Stimulated activated CD4-positive, alpha-beta T cell treated with anti-CD3 and anti-CD28 coated beads, Interleukin-15, amount 100 ng/mL, for 48 hours (primary cell): ENCODE measurements around the gene TRMT6.
A peak's percentile ranks its signal among the peaks of the same experiment; 100 is the strongest.

Experiments
- DNase-seq, 2 donors: peaks; one replicate each; pipeline ENCODE4 v3.0.0-alpha.2; 2020; ENCODE audit warnings: low read depth in 2 of 2

The TRMT6 gene, protein sequence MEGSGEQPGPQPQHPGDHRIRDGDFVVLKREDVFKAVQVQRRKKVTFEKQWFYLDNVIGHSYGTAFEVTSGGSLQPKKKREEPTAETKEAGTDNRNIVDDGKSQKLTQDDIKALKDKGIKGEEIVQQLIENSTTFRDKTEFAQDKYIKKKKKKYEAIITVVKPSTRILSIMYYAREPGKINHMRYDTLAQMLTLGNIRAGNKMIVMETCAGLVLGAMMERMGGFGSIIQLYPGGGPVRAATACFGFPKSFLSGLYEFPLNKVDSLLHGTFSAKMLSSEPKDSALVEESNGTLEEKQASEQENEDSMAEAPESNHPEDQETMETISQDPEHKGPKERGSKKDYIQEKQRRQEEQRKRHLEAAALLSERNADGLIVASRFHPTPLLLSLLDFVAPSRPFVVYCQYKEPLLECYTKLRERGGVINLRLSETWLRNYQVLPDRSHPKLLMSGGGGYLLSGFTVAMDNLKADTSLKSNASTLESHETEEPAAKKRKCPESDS

DNA sequence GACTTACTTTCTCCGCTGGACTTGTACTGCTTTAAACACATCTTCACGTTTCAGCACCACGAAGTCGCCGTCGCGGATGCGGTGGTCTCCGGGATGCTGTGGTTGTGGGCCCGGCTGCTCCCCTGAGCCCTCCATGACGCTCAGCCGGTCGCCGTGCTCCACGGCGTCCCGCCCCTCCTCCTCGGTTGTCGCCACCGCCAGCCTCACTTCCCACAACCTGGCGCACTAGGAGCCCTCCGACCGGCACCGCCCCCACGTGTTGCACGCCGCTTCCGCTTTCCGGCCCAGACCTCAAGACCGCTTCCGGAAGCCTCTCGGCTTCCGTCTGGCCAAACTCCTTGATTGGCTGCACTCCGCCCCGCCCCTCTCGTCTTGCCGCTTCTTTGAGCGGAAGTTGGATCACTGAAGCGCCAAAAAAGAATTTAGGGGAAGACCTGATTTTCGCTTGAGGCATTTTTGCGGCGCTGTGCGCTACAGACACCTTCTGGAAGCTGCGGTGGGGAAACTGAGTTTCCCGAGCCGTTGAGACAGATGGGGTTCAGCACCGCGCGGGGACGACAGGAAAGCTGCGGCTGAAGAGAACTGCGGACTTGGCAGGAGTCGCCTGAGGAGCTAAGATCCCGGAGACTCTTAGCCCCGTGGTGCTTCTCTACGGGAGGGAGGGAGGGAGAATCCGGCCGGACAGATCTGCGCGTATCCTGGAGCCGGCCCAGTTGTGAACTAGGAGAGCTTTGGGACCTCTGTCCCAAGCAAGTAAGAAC, at the start of gene TRMT6, which contains the start of gene MCM8:
Gene TRMT6, minus strand, starts transcription at position 263 of the 761 bp plus-strand sequence. Its CDS starts 128 bp downstream, at position 135.
Gene MCM8, plus strand, starts transcription at position 382 of the 761 bp plus-strand sequence. CDS start 1,364 bp downstream, outside the sequence.
- DNase-seq = peak; percentile 94 to 96

DNA sequence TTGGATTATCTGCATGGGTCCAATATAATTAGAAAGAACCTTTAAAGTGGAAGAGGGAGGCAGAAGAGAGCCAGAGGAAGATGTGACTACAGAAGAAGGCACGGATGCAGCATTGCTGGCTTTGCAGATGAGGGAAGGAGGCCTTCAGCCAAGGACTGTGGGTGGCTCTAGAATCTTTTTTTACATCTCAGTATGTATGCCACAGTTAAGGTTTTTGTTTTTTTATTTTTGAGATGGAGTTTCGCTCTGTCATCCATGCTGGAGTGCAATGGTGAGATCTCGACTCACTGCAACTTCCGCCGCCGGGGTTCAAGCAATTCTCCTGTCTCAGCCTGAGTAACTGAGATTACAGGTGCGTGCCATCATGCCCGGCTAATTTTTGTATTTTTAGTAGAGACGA, 49.5 kb upstream of the TRMT6 start:
- DNase-seq = no peak

DNA sequence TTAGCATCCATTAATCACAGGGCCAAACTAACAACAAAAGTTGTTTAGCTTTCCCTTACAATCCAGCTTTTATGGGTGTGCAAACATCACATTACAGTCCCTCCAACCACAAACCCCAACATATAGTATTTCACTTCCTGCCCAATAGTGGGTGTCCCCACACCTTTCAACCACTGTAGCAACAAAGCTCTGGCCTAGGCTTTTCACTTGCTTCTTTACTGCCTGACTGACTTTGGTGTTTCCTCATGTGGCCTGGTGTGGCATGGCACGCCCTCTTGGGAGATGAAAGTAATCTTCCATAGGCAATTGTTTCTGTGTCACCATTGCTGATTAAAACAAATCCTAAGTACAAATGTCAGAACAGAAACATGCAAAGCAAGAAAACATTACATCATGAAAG, 46.4 kb upstream of the TRMT6 start:
- peak in 1 of 2 donors; percentile 2 for DNase-seq

GRCh38 chr20:5991623-5992441, 41.5 kb upstream of the TRMT6 start:
- no peak for DNase-seq

DNA sequence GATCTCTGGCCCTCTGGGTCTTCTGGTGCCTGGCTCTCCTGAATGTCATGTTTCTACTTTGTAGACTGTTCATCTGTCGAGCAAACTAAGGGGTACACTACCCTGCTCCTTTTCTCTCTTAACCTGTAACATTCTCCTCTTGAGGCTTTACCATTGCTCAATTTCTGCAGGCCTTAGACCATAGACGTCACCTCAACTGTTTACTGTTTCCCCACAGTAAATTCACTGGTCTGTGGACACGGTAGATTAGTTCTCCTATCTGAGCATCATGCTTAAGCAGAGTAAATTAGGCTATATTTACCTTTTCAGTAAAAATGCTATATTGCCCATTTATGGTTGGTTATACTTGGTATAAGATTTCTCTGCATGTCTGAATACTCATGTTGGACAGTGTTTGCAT, 40.6 kb upstream of the TRMT6 start:
- no peak for DNase-seq

DNA sequence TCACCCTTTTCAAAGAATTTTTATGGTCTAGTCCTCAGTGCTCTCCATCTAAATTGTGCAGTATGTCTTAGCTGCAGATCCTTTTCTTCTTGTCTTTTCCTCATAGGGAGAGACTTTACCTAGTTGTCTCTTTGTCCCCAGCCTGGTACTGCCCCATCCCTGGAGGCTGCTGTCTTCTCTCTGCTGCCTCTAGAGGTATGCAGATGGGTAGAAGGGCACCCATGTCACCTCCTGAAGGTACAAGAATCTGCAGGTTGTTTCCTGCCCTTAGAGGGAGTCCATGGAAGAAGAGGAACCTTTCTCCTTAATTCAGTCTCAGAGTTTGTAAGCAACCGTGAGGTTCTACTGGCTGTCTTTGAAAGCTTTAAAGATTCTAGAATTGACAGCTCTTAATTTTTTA, 39.2 kb upstream of the TRMT6 start:
- no peak for DNase-seq

- DNase-seq = no peak
These were observed 37.0 kb upstream of the TRMT6 start for GRCh38 chr20:5987383-5987782.

DNA sequence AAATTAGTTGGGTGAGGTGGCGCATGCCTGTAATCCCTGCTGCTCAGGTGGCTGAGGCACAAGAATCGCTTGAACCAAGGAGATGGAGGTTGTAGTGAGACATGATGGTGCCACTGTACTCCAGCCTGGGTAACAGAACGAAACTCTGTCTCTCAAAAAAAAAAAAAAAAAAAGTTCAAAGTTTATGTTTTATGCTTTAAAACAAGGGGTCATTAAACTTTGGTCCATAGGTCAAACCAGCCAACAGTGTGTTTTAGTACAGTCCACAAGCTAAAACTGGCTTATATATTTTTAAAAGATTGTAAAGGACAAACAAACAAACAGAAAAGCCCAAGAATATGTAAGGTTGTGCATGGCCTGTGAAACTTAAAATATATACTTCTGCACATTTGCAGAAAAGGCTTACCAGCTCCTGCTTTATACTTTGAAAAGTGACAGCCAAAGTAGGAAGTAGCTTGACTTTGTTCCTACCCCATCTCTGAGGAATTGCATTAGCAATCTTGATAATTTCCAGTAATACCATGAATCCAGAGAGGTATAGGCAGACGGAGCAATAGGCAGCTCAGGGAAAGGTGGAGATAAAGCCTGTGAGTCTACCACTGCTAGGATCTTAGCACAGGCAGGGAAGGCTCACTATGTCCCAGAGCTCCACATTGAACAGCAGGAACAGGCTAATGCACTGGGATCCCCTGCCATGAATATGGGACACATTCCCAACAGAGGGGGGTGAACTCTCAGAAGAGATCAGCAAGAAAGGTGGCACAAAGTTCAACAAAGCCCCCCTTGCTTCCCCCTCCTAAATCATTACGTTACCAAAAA, 30.6 kb upstream of the TRMT6 start:
- no peak for DNase-seq

DNA sequence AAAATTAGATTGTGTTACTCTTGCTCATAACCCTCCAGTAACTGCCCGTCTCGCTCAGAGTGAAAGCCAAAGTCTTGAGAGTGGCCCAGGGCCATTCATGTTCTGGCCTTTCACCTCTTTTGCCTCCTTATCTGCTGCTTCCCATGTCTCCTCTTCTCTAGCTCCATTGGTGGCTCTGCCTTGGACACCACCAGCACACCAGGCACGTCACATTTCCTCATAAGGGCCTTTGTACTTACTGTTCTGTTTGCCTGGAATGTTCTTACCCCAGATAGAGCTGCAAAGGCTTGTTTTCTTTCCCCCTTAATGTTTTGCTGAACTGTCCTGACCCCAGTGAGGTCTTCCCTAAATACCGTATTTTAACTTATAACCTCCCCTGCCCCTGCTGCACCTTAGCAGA, 29.5 kb upstream of the TRMT6 start:
- no peak for DNase-seq

- no peak for DNase-seq
These were observed 27.6 kb upstream of the TRMT6 start for GRCh38 chr20:5977975-5978374.

DNA sequence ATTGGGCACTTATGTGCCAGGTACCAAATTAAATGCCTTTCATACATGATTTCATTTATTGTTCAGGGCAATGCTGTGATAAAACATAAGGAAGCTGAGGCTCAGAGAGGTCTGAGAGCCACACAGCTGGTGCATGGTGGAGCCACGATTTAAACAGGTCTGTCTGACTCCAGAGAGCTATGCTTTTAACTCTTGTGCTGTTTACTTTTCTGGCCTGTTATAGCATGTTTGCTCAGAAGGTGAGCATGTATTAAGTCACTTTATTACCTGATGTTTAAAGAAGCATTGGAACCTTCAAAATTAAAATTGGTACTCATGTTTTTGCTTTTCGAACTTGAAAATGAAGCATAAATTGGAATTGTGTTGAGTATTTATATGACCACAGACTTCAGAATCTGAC, 26.9 kb upstream of the TRMT6 start:
- DNase-seq = no peak

DNA sequence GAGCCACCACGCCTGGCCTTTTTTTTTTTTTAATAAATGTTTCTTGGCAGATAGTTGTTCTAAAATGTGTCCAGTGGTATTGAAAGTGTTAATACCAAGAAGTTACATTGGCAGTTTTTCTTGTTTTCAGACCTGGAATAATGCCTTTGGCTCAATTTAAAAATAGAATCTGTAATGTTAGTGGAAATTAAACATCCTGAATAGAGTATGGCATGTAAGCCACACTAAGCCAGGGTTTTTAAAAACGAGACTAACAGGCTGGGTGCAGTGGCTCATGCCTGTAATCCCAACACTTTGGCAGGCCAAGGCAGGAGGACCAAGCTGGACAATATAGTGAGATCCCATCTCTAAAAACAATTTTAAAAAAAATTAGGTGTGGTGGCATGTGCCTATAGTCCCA, 25.4 kb upstream of the TRMT6 start:
- no peak for DNase-seq

DNA sequence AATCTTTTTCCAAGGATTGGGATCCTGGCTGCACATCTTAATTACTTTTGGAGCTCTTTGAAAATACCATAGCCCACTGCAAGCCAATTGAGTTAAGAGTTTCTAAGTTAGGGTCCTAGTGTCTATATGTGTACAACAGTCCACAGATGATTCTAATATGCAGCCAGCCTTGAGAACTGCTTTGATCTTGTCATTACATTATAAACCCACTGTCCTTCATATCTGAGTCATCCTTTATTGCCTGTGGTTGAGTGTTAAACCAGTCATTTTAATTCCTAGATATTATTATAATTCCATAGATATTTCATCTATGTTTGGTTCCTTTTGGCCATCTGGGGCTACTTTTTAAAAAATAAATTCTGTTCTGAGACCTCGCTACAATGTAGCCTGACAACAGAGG, 24.2 kb upstream of the TRMT6 start:
- DNase-seq = no peak

DNA sequence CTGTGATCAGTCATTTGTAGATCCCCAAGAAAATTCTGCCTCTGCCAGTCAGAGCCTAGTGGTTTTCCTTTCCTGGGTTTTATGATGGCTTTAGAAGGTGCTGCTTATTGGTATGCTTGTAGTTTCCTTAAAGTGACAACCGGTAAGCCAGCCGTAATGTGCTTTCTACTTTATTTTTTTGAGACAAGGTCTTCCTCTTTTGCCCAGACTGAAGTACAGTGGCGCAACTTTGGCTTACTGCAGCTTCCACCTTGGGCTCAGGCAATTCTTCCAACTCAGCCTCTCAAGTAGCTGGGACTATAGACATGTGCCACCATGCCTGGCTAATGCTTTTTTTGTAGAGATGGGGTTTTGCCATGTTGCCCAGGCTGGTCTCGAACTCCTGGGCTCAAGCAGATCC, 23.6 kb upstream of the TRMT6 start:
- no peak for DNase-seq

- no peak for DNase-seq
These were observed 22.8 kb upstream of the TRMT6 start for GRCh38 chr20:5973172-5973571.

DNA sequence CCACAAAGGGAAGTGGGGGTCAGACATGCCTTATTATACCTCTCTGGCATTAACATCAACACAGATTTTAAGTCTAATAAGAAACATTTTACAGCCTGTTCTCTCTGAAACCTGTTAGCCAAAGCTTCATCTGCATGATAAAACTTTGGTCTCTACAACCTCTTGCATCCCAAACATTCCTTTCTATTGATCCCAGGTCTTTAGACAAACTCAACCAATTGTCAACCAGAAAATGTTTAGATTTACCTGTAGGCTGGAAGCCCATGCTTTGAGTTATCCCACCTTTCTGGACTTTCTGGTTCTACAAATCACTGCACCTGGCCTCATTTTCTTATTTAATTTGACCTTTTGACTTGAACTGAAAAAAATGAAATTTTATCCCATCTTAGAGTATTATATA, 20.9 kb upstream of the TRMT6 start:
- DNase-seq = no peak

DNA sequence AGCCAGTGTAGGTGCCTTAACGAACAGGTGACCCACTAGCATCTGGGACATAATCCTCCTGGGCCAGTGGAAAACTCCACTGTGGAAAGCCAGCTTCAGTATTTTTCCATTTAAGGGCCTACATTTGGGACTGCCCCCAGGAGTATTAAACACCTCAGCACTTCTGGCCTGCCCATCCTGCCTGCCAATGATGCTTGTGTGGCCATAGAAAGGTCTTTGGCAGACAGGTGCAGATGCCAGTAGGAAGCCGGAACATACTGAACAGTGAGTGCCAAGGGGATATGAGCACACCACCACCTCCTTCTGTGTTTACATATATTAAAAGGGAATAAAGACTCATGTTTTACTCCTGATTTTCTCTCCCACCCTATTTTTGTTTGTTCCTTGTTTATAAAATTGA, 20.0 kb upstream of the TRMT6 start:
- DNase-seq = no peak

DNA sequence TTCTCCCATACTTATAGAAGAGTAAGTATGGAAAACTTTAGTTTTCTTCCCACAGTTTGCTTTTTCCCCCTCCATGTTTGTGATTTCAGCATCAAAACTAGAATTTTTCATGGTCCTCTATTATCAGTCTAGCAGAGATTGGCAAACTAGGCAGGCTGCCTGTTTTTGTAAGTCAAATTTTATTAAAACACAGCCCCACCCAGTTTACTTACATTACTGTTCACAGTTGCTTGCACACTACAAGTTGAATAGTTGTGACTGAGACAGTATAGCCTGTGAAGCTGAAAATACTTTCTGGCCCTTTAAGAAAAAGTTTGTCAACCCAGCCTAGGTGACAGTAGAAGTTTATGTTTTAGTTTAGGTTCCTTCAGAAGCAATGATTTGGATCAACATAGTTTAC, 19.6 kb upstream of the TRMT6 start:
- no peak for DNase-seq

- no peak for DNase-seq
These were observed 19.1 kb upstream of the TRMT6 start for GRCh38 chr20:5969348-5969935.

DNA sequence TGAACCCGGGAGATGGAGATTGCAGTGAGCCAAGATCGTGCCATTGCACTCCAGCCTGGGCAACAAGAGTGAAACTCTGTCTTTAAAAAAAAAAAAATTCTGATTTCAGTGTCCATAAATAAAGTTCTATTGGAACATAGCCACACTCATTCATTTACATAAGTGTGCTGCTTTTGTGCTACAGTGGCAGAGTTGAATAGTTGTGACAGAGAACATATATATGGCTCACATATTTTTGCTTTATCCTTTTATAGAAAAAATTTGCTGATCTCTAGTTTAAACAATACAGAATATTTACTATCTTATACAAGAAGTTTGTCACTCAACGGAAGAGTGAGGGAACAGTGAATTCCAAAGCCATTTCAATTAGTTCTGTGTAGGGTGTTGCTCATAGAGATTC, 18.1 kb upstream of the TRMT6 start:
- no peak for DNase-seq

DNA sequence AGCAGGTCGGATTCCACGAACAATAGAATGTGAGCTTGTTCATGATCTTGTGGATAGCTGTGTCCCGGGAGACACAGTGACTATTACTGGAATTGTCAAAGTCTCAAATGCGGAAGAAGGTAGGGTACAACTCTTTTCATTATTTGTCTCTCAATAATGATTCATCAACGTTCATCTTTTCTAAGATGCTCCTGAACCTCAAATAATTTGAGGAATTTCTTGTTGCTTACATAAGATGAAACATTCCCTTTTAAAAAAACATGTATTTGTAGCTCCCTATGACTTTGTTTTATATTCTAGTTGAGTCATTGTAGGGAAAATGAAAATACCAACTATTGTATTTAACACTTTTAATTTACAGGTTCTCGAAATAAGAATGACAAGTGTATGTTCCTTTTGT, 17.1 kb upstream of the TRMT6 start:
- DNase-seq = no peak
